GM12875 (cell line): ENCODE data around the gene KCNIP4.

Experiments used
- H3K4me3 ChIP-seq: one replicate; pipeline ENCODE4 v1.5.1; 2011; ENCODE audit warnings: low read depth, low read length, control low read depth
- TF ChIP-seq, protein P1 (sequence below): IDR thresholded peaks from 2 replicates; pipeline ENCODE4 v1.5.1; 2011; ENCODE audit warnings: low read depth, mild to moderate bottlenecking, control low read depth, inconsistent platforms, low read length, moderate library complexity, borderline replicate concordance; ENCODE audit not compliant: insufficient read depth

The KCNIP4 gene

DNA sequence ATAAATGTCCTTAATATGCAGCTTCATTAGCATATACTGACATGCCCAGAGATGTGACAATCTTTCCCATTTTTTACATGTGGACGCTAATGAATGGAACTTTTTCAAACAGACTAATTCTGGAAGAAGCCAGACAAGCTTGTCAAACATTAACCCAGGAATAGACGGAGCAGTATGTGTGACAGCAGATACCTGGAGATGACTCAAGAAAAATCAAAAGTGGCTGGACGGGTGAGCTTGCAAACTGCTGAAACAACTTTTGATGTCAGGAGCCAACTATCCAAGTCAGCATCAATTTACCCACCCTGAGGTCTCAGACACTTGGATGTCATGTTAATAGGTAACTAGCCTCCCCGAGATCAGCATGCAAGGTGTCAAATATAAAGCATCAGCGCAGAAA is 1065.3 kb downstream of the KCNIP4 start:
- no peak overlapping the region for H3K4me3 ChIP-seq
- TF ChIP-seq, protein P1, sequence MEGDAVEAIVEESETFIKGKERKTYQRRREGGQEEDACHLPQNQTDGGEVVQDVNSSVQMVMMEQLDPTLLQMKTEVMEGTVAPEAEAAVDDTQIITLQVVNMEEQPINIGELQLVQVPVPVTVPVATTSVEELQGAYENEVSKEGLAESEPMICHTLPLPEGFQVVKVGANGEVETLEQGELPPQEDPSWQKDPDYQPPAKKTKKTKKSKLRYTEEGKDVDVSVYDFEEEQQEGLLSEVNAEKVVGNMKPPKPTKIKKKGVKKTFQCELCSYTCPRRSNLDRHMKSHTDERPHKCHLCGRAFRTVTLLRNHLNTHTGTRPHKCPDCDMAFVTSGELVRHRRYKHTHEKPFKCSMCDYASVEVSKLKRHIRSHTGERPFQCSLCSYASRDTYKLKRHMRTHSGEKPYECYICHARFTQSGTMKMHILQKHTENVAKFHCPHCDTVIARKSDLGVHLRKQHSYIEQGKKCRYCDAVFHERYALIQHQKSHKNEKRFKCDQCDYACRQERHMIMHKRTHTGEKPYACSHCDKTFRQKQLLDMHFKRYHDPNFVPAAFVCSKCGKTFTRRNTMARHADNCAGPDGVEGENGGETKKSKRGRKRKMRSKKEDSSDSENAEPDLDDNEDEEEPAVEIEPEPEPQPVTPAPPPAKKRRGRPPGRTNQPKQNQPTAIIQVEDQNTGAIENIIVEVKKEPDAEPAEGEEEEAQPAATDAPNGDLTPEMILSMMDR = no peak

DNA sequence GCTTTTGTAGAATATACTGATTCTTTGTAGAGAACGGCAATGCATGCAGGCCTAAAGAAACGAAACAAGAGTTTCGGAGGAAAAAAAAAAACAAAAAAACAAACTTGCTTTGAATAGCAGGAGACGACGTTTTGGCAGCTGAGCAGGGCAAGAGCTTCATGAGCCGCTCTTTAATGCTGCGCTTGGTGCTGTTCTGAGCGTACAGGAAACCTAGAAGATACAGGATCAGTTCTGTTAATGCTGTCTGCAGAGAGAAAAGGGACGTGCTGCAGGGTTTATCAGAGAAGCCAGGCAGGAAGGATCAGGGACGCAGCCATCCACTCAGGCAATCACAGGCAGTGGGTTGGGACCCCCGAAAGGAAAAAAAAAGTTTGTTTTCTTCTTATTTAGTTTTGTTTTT is 1066.1 kb downstream of the KCNIP4 start:
- TF ChIP-seq, protein P1 = no peak
- H3K4me3 ChIP-seq = no peak overlapping the region

DNA sequence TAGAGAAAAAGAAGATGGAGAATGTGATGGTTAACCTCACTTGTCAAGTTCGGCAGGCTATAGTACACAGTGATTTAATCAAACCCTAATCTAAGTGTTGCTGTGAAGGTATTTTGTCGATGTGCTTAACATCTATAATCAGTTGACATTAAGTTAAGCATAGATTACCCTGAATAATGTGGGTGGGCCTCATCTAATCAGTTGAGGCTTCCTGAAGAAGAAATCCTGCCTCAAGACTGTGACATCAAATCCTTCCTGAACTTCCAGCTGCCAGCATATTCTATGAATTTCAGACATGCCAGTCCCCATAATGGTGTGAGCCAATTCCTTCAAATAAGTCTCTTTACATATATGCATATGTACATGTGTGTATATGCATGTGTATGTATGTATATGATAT is 1066.9 kb downstream of the KCNIP4 start:
- TF ChIP-seq, protein P1 = no peak

DNA sequence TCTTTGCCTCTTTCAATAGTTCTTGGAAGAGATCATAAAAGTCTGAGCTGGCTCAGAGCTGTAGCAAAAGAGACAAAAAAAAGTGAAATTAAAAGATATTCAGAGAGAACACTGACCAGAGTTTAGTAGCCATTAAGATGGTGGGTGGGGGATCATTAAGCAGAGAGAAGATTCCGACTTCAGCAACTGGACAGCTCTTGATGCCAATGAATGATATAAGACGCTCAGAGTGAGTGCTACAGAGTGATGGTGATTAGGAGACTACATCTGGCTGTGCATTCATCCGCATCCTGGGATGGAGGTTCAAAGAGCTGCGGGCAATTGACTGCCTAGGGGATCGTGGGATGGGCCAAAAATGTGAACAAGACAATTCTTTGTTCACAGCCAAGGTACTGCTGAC is 1069.8 kb downstream of the KCNIP4 start:
- no peak overlapping the region for H3K4me3 ChIP-seq
- TF ChIP-seq, protein P1 = no peak

More for the DNA sequence above, 1066.9 kb downstream of the KCNIP4 start:
- H3K4me3 ChIP-seq = no peak overlapping the region

DNA sequence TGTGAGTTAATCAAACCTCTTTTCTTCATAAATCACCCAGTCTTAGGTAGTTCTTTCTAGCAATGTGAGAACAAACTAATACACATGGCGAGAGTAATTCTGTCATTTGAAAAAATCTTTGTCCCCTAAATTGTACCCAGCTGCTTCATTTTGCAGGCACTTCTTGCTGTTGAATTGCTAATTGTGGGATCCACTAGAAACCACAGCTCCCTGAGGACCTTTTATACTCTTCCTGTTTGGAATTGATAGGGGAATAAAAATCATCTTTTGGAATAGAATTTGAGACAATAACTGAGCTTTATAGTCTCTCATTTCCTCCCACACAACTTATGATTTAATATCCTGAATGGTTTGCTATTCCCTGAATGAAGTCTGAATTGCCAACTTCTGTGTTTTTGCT is 1078.1 kb downstream of the KCNIP4 start:
- TF ChIP-seq, protein P1 = no peak
- no peak overlapping the region for H3K4me3 ChIP-seq

DNA sequence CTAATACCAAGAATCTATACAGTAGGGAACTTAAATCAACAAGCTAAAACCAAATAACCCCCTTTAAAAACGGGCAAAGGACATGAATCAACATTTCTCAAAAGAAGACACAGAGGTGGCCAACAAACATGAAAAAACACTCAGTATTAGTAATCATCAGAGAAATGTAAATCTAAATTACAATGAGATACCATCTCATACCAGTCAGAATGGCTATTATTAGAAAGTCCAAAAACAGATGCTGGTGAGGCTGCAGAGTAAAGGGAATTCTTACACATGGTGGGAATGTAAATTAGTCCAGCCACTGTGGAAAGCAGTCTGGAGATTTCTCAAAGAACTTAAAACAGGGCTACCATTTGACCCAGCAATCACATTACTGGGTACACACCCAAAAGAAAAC is 1080.5 kb downstream of the KCNIP4 start:
- TF ChIP-seq, protein P1 = no peak
- H3K4me3 ChIP-seq = no peak overlapping the region

DNA sequence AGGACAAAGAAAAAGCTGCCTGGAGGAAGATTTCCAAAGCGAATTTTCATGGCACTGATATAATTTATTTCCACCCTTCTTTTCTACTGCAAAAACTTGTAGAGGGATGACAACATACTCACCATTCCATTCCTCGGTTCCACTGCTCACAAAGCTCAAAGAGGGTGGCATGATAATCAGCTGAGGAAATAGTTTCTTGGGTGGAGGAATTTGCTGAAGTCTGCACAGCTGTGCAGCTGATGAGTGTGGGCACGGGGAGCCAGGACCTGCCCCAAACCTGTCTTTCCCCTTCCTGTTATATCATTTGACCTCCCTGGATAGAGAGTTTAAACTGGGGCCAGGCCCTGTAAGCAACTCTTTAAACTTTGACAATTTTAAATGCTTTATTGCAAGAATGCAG is 1087.7 kb downstream of the KCNIP4 start:
- TF ChIP-seq, protein P1 = no peak

More for the DNA sequence above, 1087.7 kb downstream of the KCNIP4 start:
- H3K4me3 ChIP-seq = no peak overlapping the region
